GM20431 (cell line): ENCODE results near the gene SUMO1.

Source experiments
- in situ Hi-C: fragments of 300-500 bp; cut with MseI, MboI; formaldehyde crosslinking; loops from one replicate; pipeline ENCODE4 v1.15.0; 2020; ENCODE audit warnings: low sequenced_read_pairs; ENCODE audit not compliant: unreplicated experiment

The SUMO1 gene

GRCh38 chr2:202201220-202202160 lies 36.9 kb downstream of the SUMO1 start:
- in situ Hi-C loops, result no loop called here

- in situ Hi-C loops, result no loop called here
These were observed 41.7 kb downstream of the SUMO1 start for GRCh38 chr2:202196727-202197126.

GRCh38 chr2:202194418-202194817 lies 44.0 kb downstream of the SUMO1 start:
- in situ Hi-C loops, result no loop called here

- in situ Hi-C loops, result no loop called here
These were observed 44.5 kb downstream of the SUMO1 start for GRCh38 chr2:202193881-202194353.

- in situ Hi-C loops, result no loop called here
These were observed 45.1 kb downstream of the SUMO1 start for GRCh38 chr2:202193305-202193704.

- in situ Hi-C loops, result no loop called here
These were observed 50.8 kb downstream of the SUMO1 start for GRCh38 chr2:202187570-202187969.

- in situ Hi-C loops, result no loop called here
These were observed 51.7 kb downstream of the SUMO1 start for GRCh38 chr2:202186641-202187202.

GRCh38 chr2:202185156-202185555 lies 53.2 kb downstream of the SUMO1 start:
- in situ Hi-C loops, result no loop called here

- in situ Hi-C loops, result no loop called here
These were observed 53.8 kb downstream of the SUMO1 start for GRCh38 chr2:202184557-202184956.

- in situ Hi-C loops, result no loop called here
These were observed 59.9 kb downstream of the SUMO1 start for GRCh38 chr2:202178346-202178958.

- in situ Hi-C loops, result no loop called here
These were observed 65.8 kb downstream of the SUMO1 start for GRCh38 chr2:202172439-202173211.

GRCh38 chr2:202171241-202171825 lies 67.1 kb downstream of the SUMO1 start:
- in situ Hi-C loops, result no loop called here

GRCh38 chr2:202169832-202170424 lies 68.5 kb downstream of the SUMO1 start:
- in situ Hi-C loops, result no loop called here

GRCh38 chr2:202169131-202169530 lies 69.3 kb downstream of the SUMO1 start:
- in situ Hi-C loops, result no loop called here

GRCh38 chr2:202165945-202166344 lies 72.5 kb downstream of the SUMO1 start:
- in situ Hi-C loops, result no loop called here

- in situ Hi-C loops, result no loop called here
These were observed 73.2 kb downstream of the SUMO1 start for GRCh38 chr2:202165208-202165607.

GRCh38 chr2:202164411-202164810 lies 74.0 kb downstream of the SUMO1 start:
- in situ Hi-C loops, result no loop called here

- in situ Hi-C loops, result no loop called here
These were observed 77.1 kb downstream of the SUMO1 start for GRCh38 chr2:202161151-202161835.

- in situ Hi-C loops, result no loop called here
These were observed 79.6 kb downstream of the SUMO1 start for GRCh38 chr2:202158796-202159195.
